ENCODE results near the gene PIK3CD.
"Not testable (repeated sequence)": the region's sequence is repeated elsewhere in the genome, so short reads cannot be mapped to it uniquely, and the experiment has no call there.

Gene PIK3CD

DNA sequence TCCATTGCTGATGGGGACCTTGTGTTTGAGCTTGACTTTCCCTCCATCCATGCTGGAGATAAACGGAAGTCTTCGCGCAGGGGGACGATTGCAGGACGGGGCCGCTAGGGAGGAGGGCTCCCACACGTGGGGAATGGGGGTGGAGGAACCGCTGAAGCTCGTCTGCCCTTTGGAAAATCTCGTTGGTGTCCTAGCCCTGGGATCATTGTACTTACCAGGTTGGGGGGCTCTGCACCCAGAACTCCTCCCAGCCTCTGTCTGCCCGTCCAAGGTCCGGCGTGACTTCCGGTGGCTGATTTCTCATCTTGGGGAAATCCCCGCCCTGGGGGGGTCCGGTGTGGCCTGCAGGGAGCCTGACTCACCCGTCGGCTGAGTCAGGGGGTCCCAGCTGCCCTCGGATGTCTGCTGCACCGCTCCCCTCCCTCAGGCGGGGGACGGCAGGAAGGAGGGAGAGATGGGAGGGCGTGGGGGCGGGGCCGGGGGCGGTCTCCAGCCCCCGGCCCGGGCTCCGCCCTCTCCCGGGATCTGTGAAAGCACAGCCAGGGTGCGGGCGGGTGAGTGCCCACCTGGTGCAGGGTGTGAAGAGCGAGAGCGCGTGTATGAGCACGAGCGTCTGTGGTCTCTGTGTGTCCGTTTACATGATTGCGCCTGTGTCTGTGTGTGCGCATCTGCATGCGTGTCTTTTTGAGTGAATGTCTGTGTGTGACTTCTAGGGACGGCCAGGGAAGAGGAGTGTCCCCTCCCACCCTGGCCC is 35.8 kb downstream of the PIK3CD start:
- intact Hi-C loops (cut with DNase I) = no loop called here
- DNase-seq = peak in 1 of 10 donors; percentile 74

DNA sequence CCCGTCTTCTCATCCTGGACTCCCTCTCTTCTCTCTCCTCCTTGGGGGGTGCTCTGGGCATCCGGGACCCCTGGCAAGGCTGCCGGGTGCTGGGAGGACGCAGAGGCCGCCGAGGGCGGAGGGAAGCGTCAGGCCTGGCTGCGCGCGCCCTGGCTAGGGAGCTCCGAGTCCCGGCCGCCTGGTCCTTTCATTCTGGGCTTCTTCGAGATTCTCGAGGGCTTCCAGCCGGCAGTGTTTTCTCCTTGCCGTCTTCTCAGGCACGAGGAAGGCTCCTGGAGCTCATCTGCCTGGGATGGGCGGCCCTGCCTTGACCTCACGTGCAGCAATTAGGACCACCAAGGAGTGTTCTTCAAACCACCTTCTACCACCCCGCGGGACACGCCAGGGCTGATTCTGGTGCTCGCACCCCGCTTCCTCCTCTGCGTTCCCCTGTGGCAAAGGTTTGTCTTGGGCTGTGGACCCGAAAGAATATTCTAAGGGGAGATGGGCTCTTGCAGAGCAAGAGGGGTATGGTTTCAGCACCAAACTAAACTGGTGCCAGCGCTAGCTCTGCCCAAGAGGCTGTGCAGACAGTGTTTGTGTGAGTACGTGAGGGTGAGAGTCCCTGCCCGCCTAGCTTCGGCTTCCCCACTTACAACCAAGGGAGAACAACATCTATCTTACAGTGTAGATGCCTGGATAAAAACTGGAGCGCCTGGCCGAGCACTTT is 36.5 kb downstream of the PIK3CD start:
- peak in 2 of 10 donors; percentile 71 to 77 for DNase-seq
- intact Hi-C loops (cut with DNase I) = no loop called here

GRCh38 chr1:9688599-9688998 is 37.1 kb downstream of the PIK3CD start:
- DNase-seq = no peak
- intact Hi-C loops (cut with DNase I) = no loop called here

GRCh38 chr1:9689011-9689706 is 37.6 kb downstream of the PIK3CD start:
- peak; percentile 37 to 95 (median 60) for DNase-seq
- intact Hi-C loops (cut with DNase I) = no loop called here

DNA sequence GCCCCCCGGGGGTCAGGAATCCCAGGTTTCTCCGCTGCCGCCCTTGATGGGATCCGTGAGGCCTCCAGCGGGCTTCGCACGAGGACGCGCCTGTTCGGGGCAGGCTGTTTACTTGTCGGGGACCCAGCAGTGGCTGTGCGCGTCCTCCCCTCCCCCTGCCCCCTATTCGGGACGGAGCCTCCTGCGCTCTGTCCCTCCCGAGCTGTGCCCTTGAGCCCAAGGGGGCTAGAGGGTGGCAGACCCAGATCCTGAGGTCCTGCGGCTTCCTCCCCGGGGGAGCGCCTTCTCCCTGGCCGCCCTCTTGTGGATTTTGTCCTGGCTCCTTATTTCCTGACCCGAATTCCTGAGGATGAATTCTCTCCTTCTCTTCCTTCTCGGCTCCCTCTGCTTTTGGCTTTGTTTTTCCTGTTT is 38.4 kb downstream of the PIK3CD start:
- intact Hi-C loops (cut with DNase I) = no loop called here
- peak in 2 of 10 donors; percentile 13 to 85 for DNase-seq

GRCh38 chr1:9690440-9691107 is 39.0 kb downstream of the PIK3CD start:
- intact Hi-C loops (cut with DNase I) = no loop called here
- DNase-seq = no peak

- intact Hi-C loops (cut with DNase I) = no loop called here
- no peak for DNase-seq
Measured at GRCh38 chr1:9691108-9691445, 39.5 kb downstream of the PIK3CD start.

- intact Hi-C loops (cut with DNase I) = no loop called here
- no peak for DNase-seq
Measured at GRCh38 chr1:9691691-9692090, 40.2 kb downstream of the PIK3CD start.

DNA sequence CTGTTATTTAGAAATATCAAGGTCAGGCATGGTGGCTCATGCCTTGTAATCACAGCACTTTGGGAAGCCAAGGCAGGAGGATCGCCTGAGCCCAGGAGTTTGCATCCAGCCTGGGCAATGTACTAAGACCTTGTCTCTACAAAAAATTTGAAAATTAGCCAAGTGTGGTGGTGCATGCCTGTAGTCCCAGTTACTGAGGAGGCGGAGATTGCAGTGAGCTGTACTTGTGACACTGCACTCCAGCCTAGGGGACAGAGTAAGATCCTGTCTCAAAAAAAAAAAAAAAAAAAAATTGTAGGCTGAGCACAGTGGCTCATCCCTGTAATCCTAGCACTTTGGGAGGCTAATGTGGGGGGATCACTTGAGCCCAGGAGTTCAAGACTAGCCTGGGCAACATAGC is 45.3 kb downstream of the PIK3CD start:
- no peak for DNase-seq
- intact Hi-C loops (cut with DNase I) = no loop called here

- DNase-seq = no peak
- intact Hi-C loops (cut with DNase I) = no loop called here
Measured at GRCh38 chr1:9699361-9699760, 47.8 kb downstream of the PIK3CD start.

GRCh38 chr1:9700340-9700739 is 48.8 kb downstream of the PIK3CD start:
- intact Hi-C loops (cut with DNase I) = no loop called here
- no peak for DNase-seq

GRCh38 chr1:9701665-9702064 is 50.1 kb downstream of the PIK3CD start:
- DNase-seq = no peak
- intact Hi-C loops (cut with DNase I) = no loop called here

DNA sequence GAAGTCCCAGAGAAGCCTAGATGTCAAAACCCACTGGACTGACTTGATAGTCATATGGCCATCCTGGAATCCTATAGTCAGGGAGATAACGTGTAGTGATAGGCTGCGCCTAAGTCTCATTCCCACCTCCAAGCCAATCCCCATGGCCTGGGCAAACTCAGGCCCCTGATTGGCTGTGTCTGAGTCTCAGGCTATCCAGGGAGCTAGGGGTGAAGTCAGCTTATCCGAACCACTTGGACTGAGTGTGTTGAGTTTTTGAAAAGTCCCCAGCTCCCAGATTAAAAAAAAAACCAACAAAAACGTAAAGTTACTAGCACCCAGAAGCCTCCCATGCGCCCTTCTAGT is 51.6 kb downstream of the PIK3CD start:
- DNase-seq = no peak
- intact Hi-C loops (cut with DNase I) = no loop called here

GRCh38 chr1:9703681-9704080 is 52.1 kb downstream of the PIK3CD start:
- intact Hi-C loops (cut with DNase I) = no loop called here
- no peak for DNase-seq

DNA sequence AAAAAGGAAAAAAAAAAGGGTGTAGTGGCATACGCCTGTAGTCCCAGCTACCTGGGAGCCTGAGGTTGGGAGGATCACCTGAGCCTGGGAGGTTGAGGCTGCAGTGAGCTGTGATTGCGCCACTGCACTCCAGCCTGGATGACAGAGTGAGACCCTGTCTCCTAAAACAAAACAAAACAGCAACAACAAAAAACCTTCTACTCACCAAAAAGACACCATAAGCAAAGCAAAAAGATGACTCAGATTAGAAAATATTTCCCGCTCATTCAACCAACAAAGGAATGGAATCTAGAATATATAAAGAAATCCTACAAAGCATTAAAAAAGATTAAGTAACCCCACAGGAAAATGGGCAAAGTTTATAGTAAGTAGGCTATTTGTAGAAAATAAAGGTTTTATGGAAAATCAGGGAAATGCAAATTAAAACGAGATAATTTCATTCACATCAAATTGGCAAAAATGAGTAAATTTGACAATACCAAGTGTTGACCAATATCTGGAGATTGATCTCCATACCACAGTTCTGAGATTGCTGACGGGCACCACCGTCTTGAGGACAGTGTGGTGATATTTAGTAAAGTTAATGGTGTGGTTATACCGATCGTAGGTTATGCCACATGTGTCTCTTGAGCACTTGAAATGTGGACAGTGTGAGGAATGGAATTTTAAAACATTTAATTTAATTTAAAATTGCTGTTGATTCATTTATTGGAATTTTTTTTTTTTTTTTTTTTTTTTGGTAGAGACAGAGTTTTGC is 54.0 kb downstream of the PIK3CD start:
- intact Hi-C loops (cut with DNase I) = no loop called here
- DNase-seq = no peak

- no peak for DNase-seq
- intact Hi-C loops (cut with DNase I) = no loop called here
Measured at GRCh38 chr1:9706178-9706577, 54.6 kb downstream of the PIK3CD start.

- peak in 1 of 10 donors; percentile 69 for DNase-seq
- intact Hi-C loops (cut with DNase I) = no loop called here
Measured at GRCh38 chr1:9710037-9710436, 58.5 kb downstream of the PIK3CD start.

- DNase-seq = no peak
- intact Hi-C loops (cut with DNase I) = no loop called here
Measured at GRCh38 chr1:9711466-9712020, 60.0 kb downstream of the PIK3CD start.

- DNase-seq; intact Hi-C loops (cut with DNase I): not testable (repeated sequence)
Measured at GRCh38 chr1:9712767-9713166, 61.2 kb downstream of the PIK3CD start.

- DNase-seq = no peak
- intact Hi-C loops (cut with DNase I) = no loop called here
Measured at GRCh38 chr1:9714257-9714718, 62.8 kb downstream of the PIK3CD start.
